Smooth muscle cell (in vitro differentiated cells): ENCODE data around the gene HMCN2. TPM values are rescaled to one million over a fixed set of nuclear protein-coding genes. Genes with fewer than 3 reads are reported as not detected.

Experiments
- DNase-seq: peaks from one replicate; lab custom pipeline; 2025; ENCODE audit not compliant: unreplicated experiment; lab: John Stamatoyannopoulos, UW
- H2AFZ ChIP-seq: fragments of 200-600 bp; sonication (generic); 2 replicates; pipeline ENCODE4 v1.6.0; 2016; ENCODE audit warnings: antibody characterized with exemption, low read depth, mild to moderate bottlenecking
- H3F3A ChIP-seq: fragments of 200-600 bp; sonication (generic); 2 replicates; pipeline ENCODE4 v1.6.0; 2017; ENCODE audit warnings: antibody characterized with exemption, low read depth
- H3K27ac ChIP-seq: fragments of 200-600 bp; sonication (generic); 2 replicates; pipeline ENCODE4 v1.5.1; 2016; ENCODE audit warnings: low read depth, mild to moderate bottlenecking
- H3K27me3 ChIP-seq: fragments of 200-600 bp; sonication (generic); 2 replicates; pipeline ENCODE4 v1.6.1; 2016; ENCODE audit warnings: low read depth, mild to moderate bottlenecking
- H3K36me3 ChIP-seq: fragments of 200-600 bp; sonication (generic); 2 replicates; pipeline ENCODE4 v1.5.1; 2016; ENCODE audit warnings: low read depth
- H3K4me1 ChIP-seq: fragments of 200-600 bp; sonication (generic); 2 replicates; pipeline ENCODE4 v1.5.1; 2016; ENCODE audit warnings: low read depth
- H3K4me2 ChIP-seq: fragments of 200-600 bp; sonication (generic); 2 replicates; pipeline ENCODE4 v1.6.0; 2016; ENCODE audit warnings: mild to moderate bottlenecking
- H3K4me3 ChIP-seq: fragments of 200-600 bp; sonication (generic); 2 replicates; pipeline ENCODE4 v1.5.1; 2016; ENCODE audit warnings: mild to moderate bottlenecking
- H3K79me2 ChIP-seq: fragments of 200-600 bp; sonication (generic); 2 replicates; pipeline ENCODE4 v1.6.0; 2016; ENCODE audit warnings: low read depth, mild to moderate bottlenecking
- H3K9ac ChIP-seq: fragments of 200-600 bp; sonication (generic); 2 replicates; pipeline ENCODE4 v1.6.0; 2016; ENCODE audit warnings: low read depth
- H3K9me3 ChIP-seq: fragments of 200-600 bp; sonication (generic); replicated peaks from 2 replicates; pipeline ENCODE4 v1.5.1; 2016; ENCODE audit warnings: low read depth
- H4K20me1 ChIP-seq: fragments of 200-600 bp; sonication (generic); 2 replicates; pipeline ENCODE4 v1.6.0; 2016; ENCODE audit warnings: low read depth
- WGBS: methylation state at CpG from one replicate; pipeline ENCODE4 v1.1.7; 2016; ENCODE audit warnings: low lambda C conversion rate; 5-methylcytosine and 5-hydroxymethylcytosine counted together
- polyA plus RNA-seq: library from polyadenylated mRNA; unstranded; fragments of >200 nt; fragmentation: Nextera tagmentation; extraction: Ambion mirVana; gene quantifications from 2 replicates; pipeline ENCODE4 v1.2.1, GENCODE V29; 2016
- total RNA-seq: library from RNA; depleted of rRNA; stranded (reverse); fragments of >200 nt; gene quantifications from 2 replicates; pipeline ENCODE4 v1.2.3, GENCODE V29; 2014
- TF ChIP-seq, protein P1 (sequence below): fragments of 200-600 bp; sonication (generic); IDR thresholded peaks from 2 replicates; pipeline ENCODE4 v1.5.1; 2017; ENCODE audit warnings: borderline replicate concordance, mild to moderate bottlenecking, antibody characterized with exemption; ENCODE audit not compliant: insufficient read depth, poor library complexity, severe bottlenecking

The HMCN2 gene
- total and polyA plus RNA-seq, 2 experiments from 2014 or later, result under 0.01 TPM; not detected in 1

DNA sequence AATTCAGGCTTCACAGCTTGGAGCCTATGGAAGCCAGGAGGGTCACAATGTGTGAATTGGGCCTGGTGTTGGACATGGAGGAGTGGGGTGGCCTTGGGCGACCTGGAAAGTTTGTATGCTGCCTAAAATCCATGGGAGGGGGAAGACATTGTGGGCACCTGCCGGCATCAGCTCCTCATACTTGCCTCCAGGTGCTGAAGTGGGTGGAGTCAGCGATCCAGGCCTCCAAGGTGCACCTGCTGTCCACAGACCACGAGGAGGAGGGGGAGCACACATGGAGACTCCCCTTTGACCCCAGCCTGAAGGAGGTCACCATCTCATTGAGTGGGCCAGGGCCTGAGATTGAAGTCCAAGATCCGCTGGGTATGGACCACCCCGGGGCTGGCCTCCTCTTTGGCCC is 29.1 kb downstream of the HMCN2 start:
- H3K27me3 ChIP-seq, result peaks cover 40% of the 10 kb centered on the region
- H3K27ac ChIP-seq, result no peak overlapping the region
- H3K4me3 ChIP-seq, result no peak overlapping the region
- H3K79me2 ChIP-seq, result no peaks in the 10 kb centered on the region
- WGBS, result 80% methylated on average over 6 of the region's 6 CpGs
- DNase-seq, result no peak
- H3F3A ChIP-seq, result no peaks in the 10 kb centered on the region
- H2AFZ ChIP-seq, result no peak overlapping the region
- H4K20me1 ChIP-seq, result no peaks in the 10 kb centered on the region
- no peak overlapping the region for H3K9ac ChIP-seq
- H3K36me3 ChIP-seq, result no peaks in the 10 kb centered on the region
- no peak overlapping the region for H3K4me2 ChIP-seq
- TF ChIP-seq, protein P1, sequence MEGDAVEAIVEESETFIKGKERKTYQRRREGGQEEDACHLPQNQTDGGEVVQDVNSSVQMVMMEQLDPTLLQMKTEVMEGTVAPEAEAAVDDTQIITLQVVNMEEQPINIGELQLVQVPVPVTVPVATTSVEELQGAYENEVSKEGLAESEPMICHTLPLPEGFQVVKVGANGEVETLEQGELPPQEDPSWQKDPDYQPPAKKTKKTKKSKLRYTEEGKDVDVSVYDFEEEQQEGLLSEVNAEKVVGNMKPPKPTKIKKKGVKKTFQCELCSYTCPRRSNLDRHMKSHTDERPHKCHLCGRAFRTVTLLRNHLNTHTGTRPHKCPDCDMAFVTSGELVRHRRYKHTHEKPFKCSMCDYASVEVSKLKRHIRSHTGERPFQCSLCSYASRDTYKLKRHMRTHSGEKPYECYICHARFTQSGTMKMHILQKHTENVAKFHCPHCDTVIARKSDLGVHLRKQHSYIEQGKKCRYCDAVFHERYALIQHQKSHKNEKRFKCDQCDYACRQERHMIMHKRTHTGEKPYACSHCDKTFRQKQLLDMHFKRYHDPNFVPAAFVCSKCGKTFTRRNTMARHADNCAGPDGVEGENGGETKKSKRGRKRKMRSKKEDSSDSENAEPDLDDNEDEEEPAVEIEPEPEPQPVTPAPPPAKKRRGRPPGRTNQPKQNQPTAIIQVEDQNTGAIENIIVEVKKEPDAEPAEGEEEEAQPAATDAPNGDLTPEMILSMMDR, result no peak
- H3K9me3 ChIP-seq, result no peaks in the 10 kb centered on the region
- no peaks in the 10 kb centered on the region for H3K4me1 ChIP-seq

DNA sequence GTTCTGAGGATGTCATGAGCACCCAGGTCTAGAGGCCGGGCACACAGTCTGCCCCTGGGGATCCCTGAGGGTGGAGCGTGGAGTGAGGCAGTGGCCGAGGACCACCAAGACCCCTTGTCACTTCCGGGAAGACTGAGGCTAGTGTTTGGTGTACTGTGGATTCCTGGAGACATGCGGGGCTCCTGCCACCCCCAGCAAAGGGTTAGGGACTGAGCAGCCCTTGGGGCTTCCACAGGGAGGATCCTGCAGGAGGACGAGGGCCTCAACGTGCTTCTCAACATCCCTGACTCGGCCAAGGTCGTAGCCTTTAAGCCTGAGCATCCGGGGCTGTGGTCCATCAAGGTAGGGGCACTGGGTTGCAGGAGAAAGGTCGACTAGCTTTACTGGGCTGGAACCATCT is 29.9 kb downstream of the HMCN2 start:
- no peaks in the 10 kb centered on the region for H3K79me2 ChIP-seq
- 85% methylated on average over 11 of the region's 11 CpGs for WGBS
- TF ChIP-seq, protein P1, result no peak

DNA sequence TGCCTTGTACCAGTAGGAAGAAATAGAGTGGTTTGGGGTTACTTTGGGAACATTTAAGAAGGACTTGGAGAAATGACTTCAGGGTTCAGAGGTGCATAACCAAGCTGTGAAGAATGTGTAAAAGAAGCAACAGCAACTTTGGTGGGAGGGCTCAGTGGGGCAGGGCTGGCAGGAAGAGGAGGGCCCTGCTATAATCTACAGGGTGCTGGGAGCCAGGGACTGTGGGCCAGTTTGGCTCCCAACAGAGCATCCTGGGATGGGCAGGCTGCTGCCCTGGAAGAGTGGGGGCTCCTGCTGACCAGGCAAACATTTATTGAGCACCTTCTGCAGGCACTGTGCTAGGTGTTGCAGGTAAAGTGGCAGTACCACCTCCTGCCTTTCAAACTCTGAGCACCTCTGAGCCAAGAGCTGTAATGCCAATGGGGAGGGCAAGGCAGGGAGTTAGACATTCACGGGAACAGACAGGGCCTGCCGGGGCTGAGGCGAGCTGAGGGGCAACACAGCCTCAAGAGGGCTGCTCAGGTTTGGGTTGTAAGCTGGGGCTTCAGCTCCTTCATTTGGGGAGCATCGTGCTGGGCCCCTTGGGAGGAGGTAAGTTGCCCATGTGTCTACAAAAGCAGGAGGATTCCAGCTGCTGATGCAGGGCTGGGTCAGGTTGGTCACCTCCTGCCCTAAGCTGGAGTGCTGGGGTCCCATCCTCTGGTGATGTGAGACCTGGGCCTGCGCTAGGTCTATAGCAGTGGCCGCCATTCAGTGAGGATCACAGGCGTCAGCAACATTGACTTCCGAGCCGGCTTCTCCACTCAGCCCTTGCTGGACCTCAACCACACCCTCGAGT is 30.6 kb downstream of the HMCN2 start:
- H3F3A ChIP-seq, result no peaks in the 10 kb centered on the region
- H3K9me3 ChIP-seq, result no peaks in the 10 kb centered on the region
- H3K9ac ChIP-seq, result no peak overlapping the region
- no peak overlapping the region for H2AFZ ChIP-seq
- TF ChIP-seq, protein P1, result no peak
- no peak overlapping the region for H3K4me2 ChIP-seq
- no peaks in the 10 kb centered on the region for H3K36me3 ChIP-seq
- H4K20me1 ChIP-seq, result no peaks in the 10 kb centered on the region
- no peak for DNase-seq
- no peak overlapping the region for H3K27ac ChIP-seq
- H3K4me1 ChIP-seq, result no peaks in the 10 kb centered on the region
- peaks cover 35% of the 10 kb centered on the region for H3K27me3 ChIP-seq
- H3K79me2 ChIP-seq, result no peaks in the 10 kb centered on the region
- H3K4me3 ChIP-seq, result no peak overlapping the region
- 82% methylated on average over 10 of the region's 10 CpGs for WGBS

More for the DNA sequence above, 29.9 kb downstream of the HMCN2 start:
- no peaks in the 10 kb centered on the region for H4K20me1 ChIP-seq
- DNase-seq, result no peak
- H3K36me3 ChIP-seq, result no peaks in the 10 kb centered on the region
- no peak overlapping the region for H2AFZ ChIP-seq
- H3K9me3 ChIP-seq, result no peaks in the 10 kb centered on the region
- peaks cover 40% of the 10 kb centered on the region for H3K27me3 ChIP-seq
- H3K4me2 ChIP-seq, result no peak overlapping the region
- no peak overlapping the region for H3K9ac ChIP-seq
- H3F3A ChIP-seq, result no peaks in the 10 kb centered on the region
- no peaks in the 10 kb centered on the region for H3K4me1 ChIP-seq
- H3K4me3 ChIP-seq, result no peak overlapping the region
- H3K27ac ChIP-seq, result no peak overlapping the region

DNA sequence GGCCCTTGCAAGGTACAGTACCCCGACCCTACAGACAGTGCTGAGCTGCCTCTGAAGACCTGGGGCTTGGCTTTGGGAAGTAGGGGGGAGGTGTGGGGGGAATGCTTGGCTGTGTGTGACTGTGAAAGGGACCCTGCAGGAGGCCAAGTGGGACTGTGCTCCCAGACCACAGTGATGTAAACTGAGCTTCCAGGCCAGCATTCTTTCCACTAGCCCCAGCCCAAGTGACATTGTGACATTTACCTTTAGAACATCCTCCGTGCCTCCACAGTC is 31.2 kb downstream of the HMCN2 start:
- no peaks in the 10 kb centered on the region for H3K36me3 ChIP-seq
- H3K4me2 ChIP-seq, result no peak overlapping the region
- no peaks in the 10 kb centered on the region for H3K79me2 ChIP-seq
- peaks cover 30% of the 10 kb centered on the region for H3K27me3 ChIP-seq
- no peak overlapping the region for H2AFZ ChIP-seq
- H3K9ac ChIP-seq, result no peak overlapping the region
- no peak for DNase-seq
- no peaks in the 10 kb centered on the region for H4K20me1 ChIP-seq
- H3K4me1 ChIP-seq, result no peaks in the 10 kb centered on the region
- H3K9me3 ChIP-seq, result no peaks in the 10 kb centered on the region
- no peaks in the 10 kb centered on the region for H3F3A ChIP-seq
- H3K4me3 ChIP-seq, result no peak overlapping the region
- 74% methylated on average over 2 of the region's 2 CpGs for WGBS
- TF ChIP-seq, protein P1, result no peak
- H3K27ac ChIP-seq, result no peak overlapping the region
